ENCODE measurements around the gene MDGA2. TPM values are rescaled to one million over a fixed set of nuclear protein-coding genes. Genes with fewer than 3 reads are reported as not detected.

Gene MDGA2
- total RNA-seq, 2 donors from 2014 or later = not detected

DNA sequence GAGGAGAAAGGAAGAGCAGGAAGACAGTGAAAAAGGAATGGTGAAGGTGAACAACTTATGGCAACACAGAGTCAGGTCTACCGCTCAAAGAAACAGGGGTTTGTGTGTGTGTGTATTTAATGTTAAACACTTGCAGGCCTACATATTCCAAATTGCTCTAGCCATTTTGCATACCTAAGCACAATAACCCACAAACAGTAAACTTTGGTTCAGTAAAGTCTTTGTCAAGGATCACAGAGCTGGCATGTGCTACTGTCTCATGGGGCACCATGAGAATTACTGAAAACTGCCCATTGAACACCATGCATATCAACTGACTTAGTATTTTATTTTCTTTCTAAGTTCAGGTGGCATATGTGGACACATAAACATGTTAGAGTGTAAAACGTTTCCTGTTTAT is 163.6 kb downstream of the MDGA2 start:
- Histone ChIP-seq H3K4me1 (no peaks in the 10 kb centered on the region), H3K27me3 (no peaks in the 10 kb centered on the region), H3K27ac (no peak overlapping the region), H3K4me3 (no peak overlapping the region), H3K9me3 (no peaks in the 10 kb centered on the region), H3K36me3 (no peaks in the 10 kb centered on the region)
- TF ChIP-seq, protein P1, sequence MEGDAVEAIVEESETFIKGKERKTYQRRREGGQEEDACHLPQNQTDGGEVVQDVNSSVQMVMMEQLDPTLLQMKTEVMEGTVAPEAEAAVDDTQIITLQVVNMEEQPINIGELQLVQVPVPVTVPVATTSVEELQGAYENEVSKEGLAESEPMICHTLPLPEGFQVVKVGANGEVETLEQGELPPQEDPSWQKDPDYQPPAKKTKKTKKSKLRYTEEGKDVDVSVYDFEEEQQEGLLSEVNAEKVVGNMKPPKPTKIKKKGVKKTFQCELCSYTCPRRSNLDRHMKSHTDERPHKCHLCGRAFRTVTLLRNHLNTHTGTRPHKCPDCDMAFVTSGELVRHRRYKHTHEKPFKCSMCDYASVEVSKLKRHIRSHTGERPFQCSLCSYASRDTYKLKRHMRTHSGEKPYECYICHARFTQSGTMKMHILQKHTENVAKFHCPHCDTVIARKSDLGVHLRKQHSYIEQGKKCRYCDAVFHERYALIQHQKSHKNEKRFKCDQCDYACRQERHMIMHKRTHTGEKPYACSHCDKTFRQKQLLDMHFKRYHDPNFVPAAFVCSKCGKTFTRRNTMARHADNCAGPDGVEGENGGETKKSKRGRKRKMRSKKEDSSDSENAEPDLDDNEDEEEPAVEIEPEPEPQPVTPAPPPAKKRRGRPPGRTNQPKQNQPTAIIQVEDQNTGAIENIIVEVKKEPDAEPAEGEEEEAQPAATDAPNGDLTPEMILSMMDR (IDR thresholded peaks at IDR 0.05) = no peak
- no peak for DNase-seq (ENCODE audit: low spot score)

DNA sequence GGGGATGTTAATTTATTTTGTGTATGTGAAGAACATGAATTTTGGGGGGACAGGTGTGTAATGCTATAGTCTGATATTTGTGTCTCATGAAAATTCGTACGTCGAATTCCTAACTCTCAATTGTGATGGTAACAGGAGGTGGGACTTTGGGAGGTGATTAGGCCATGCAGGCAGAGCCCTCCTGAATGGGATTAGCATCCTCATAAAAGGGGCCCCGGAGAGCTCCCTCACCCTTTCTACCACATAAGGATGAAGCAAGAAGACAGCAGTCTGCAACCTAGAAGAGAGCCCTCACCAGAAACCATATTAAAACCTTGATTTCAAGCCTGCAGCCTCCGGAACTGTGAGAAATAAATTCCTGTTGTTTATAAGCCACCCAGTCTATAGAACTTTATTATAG is 165.4 kb downstream of the MDGA2 start:
- Histone ChIP-seq H3K9me3 (no peaks in the 10 kb centered on the region), H3K4me1 (no peaks in the 10 kb centered on the region), H3K4me3 (no peak overlapping the region), H3K27ac (no peak overlapping the region), H3K36me3 (no peaks in the 10 kb centered on the region), H3K27me3 (no peaks in the 10 kb centered on the region)
- TF ChIP-seq, protein P1 (IDR thresholded peaks at IDR 0.05) = no peak
- DNase-seq (ENCODE audit: low spot score) = no peak

DNA sequence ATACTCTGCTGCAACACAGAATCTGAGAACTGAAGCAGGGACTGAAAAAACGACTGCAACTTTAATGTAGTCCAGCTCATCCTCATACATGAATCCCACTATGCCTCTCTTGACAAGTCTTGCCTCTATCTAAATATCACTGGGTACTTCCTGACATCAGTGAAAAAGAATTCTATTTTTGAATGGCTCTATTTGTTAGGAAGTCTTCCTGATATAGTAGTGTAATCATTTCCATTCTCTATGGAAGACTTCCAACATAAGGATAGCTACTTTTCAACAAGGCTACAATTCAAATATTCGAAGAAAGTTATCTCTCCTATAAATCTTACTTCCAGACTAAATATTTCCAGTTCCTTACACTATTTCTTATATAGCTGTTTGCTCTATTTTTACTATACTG is 167.5 kb downstream of the MDGA2 start:
- Histone ChIP-seq H3K4me1 (no peaks in the 10 kb centered on the region), H3K4me3 (no peak overlapping the region), H3K36me3 (no peaks in the 10 kb centered on the region), H3K27ac (no peak overlapping the region), H3K27me3 (no peaks in the 10 kb centered on the region), H3K9me3 (no peaks in the 10 kb centered on the region)
- DNase-seq (ENCODE audit: low spot score) = no peak
- TF ChIP-seq, protein P1 (IDR thresholded peaks at IDR 0.05) = no peak

DNA sequence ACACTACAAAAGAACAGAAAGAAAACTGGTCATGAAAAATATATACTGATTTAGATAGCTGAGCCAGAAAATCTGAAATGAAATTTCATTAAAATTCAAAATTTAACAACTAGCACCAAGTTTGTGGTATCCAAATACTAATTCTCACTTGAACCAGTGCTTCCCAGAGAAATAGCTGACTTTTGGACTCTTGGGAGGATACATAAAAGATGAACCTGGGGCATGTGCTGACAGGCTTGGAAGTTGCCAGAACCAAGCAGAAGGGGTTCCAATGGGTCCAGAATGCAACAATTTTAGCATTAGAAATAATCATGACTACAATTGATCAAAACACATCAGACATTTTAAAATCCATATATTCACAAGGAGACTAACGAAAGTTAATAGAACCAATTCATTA is 175.0 kb downstream of the MDGA2 start:
- H3K27ac ChIP-seq = no peak overlapping the region
- H3K36me3 ChIP-seq = no peaks in the 10 kb centered on the region
- no peaks in the 10 kb centered on the region for H3K4me1 ChIP-seq
- H3K27me3 ChIP-seq = no peaks in the 10 kb centered on the region
- no peaks in the 10 kb centered on the region for H3K9me3 ChIP-seq
- DNase-seq (ENCODE audit: low spot score) = no peak
- no peak overlapping the region for H3K4me3 ChIP-seq
- TF ChIP-seq, protein P1 (IDR thresholded peaks at IDR 0.05) = no peak

DNA sequence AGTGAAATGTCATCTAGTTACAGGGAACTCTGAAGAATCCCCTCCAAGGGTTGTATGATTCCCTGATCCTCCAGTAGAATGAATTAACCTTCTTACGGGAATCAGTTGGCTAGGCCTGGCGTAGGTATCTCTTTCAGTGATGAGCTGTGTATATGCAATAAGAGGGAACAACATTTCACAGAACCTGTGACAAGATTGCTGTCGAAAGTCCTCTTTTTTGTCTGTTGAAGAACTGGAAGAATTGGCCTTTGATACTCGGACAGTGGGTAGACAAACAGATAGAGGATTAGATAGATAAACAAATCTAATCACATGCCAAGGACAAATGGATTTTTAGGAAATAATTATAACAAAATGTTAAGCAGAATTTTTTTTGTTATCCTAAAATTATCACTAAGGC is 184.6 kb downstream of the MDGA2 start:
- Histone ChIP-seq H3K9me3 (no peaks in the 10 kb centered on the region), H3K36me3 (no peaks in the 10 kb centered on the region), H3K27ac (no peak overlapping the region), H3K27me3 (no peaks in the 10 kb centered on the region), H3K4me3 (no peak overlapping the region), H3K4me1 (no peaks in the 10 kb centered on the region)
- TF ChIP-seq, protein P1 (IDR thresholded peaks at IDR 0.05) = no peak
- DNase-seq (ENCODE audit: low spot score) = no peak

DNA sequence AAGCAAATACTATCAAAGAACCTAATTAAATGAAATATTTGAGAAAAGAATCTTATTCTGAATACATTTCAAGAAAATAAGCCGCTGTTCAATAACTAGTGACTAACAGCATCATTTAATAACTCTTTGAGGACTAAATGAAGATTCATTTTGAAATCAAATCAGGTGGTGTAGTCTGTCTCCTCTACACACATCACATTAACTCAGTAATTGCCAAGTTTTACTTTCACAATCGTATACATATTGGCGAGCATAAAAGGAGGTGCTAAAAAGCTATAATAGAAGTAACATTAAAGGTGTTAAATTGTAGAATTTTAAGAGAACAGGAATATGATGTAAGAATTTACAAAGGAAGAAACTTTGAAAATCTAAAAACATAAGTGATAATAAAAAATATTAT is 185.1 kb downstream of the MDGA2 start:
- H3K9me3 ChIP-seq = no peaks in the 10 kb centered on the region
- H3K27me3 ChIP-seq = no peaks in the 10 kb centered on the region
- H3K27ac ChIP-seq = no peak overlapping the region
- no peak overlapping the region for H3K4me3 ChIP-seq
- no peaks in the 10 kb centered on the region for H3K36me3 ChIP-seq
- TF ChIP-seq, protein P1 (IDR thresholded peaks at IDR 0.05) = no peak
- H3K4me1 ChIP-seq = no peaks in the 10 kb centered on the region
- DNase-seq (ENCODE audit: low spot score) = no peak
